ENCODE measurements around the gene ZFPM1.

ZFPM1 gene

GRCh38 chr16:88462396-88462795 lies 9.3 kb downstream of the ZFPM1 start:
- CTCF ChIA-PET: interaction anchor here (1.2 to 1.4 kb wide), 2 partner anchors 12 to 19 kb away, joined by 3 to 4 read pairs; no protein-coding TSS in a partner anchor
- TF ChIP-seq CTCF (IDR thresholded peaks at IDR 0.05; ENCODE audit: control extremely low read depth, extremely low read depth, low read depth, missing control alignments): no peak
- no peak for DNase-seq (ENCODE audit: extremely low spot score)
- POLR2A ChIA-PET: no interaction called here

GRCh38 chr16:88463411-88463810 lies 10.3 kb downstream of the ZFPM1 start:
- POLR2A ChIA-PET: no interaction called here
- CTCF ChIA-PET: interaction anchor here (1.4 kb wide), 1 partner anchor 11 kb away, joined by 4 read pairs; no protein-coding TSS in a partner anchor
- TF ChIP-seq CTCF (IDR thresholded peaks at IDR 0.05; ENCODE audit: control extremely low read depth, extremely low read depth, low read depth, missing control alignments): no peak
- DNase-seq (ENCODE audit: extremely low spot score): no peak

GRCh38 chr16:88464447-88465318 lies 11.6 kb downstream of the ZFPM1 start:
- no peak for TF ChIP-seq CTCF (IDR thresholded peaks at IDR 0.05; ENCODE audit: control extremely low read depth, extremely low read depth, low read depth, missing control alignments)
- CTCF ChIA-PET: interaction anchor here (1.2 to 1.7 kb wide), 3 partner anchors 8 to 27 kb away, joined by 3 to 5 read pairs (median 4); no protein-coding TSS in a partner anchor
- POLR2A ChIA-PET: no interaction called here
- DNase-seq (ENCODE audit: extremely low spot score): peak; percentile 67

GRCh38 chr16:88465387-88465983 lies 12.4 kb downstream of the ZFPM1 start:
- no peak for DNase-seq (ENCODE audit: extremely low spot score)
- ChIA-PET CTCF (interaction anchor here (1.5 to 2.3 kb wide), 4 partner anchors 8 to 28 kb away, joined by 3 to 7 read pairs (median 4); no protein-coding TSS in a partner anchor), POLR2A (no interaction called here)
- TF ChIP-seq CTCF (IDR thresholded peaks at IDR 0.05; ENCODE audit: control extremely low read depth, extremely low read depth, low read depth, missing control alignments): no peak

- ChIA-PET POLR2A (no interaction called here), CTCF (interaction anchor here (1.5 to 2.3 kb wide), 2 partner anchors 8 to 11 kb away, joined by 4 to 7 read pairs; no protein-coding TSS in a partner anchor)
- TF ChIP-seq CTCF (IDR thresholded peaks at IDR 0.05; ENCODE audit: control extremely low read depth, extremely low read depth, low read depth, missing control alignments): no peak
- peak; percentile 67 for DNase-seq (ENCODE audit: extremely low spot score)
Observed at GRCh38 chr16:88466175-88466862, 13.2 kb downstream of the ZFPM1 start.

- POLR2A ChIA-PET: no interaction called here
Observed at GRCh38 chr16:88466949-88467348, 13.9 kb downstream of the ZFPM1 start.

More at GRCh38 chr16:88466949-88467348, 13.9 kb downstream of the ZFPM1 start:
- CTCF ChIA-PET: interaction anchor here (1.5 to 2.3 kb wide), 2 partner anchors 9 to 12 kb away, joined by 4 to 7 read pairs; no protein-coding TSS in a partner anchor
- TF ChIP-seq CTCF (IDR thresholded peaks at IDR 0.05; ENCODE audit: control extremely low read depth, extremely low read depth, low read depth, missing control alignments): no peak
- DNase-seq (ENCODE audit: extremely low spot score): no peak
